IgD-negative memory B cell (primary cell): ENCODE results near the gene KLF15. TPM values are rescaled to one million over a fixed set of nuclear protein-coding genes. Genes with fewer than 3 reads are reported as not detected.

Experiments
- H3K27ac Mint-ChIP-seq, 3 donors: one replicate each; pipeline ENCODE4 v1.8.0; 2020 to 2022; ENCODE audit warnings: mild to moderate bottlenecking in 3 of 3, mixed read lengths in 3 of 3, moderate library complexity in 1 of 3
- H3K27me3 Mint-ChIP-seq: one replicate; pipeline ENCODE4 v1.8.0; 2021; ENCODE audit warnings: mixed read lengths
- H3K36me3 Mint-ChIP-seq: one replicate; pipeline ENCODE4 v1.8.0; 2020; ENCODE audit warnings: mild to moderate bottlenecking, mixed read lengths
- H3K4me1 Mint-ChIP-seq, 3 donors: one replicate each; pipeline ENCODE4 v1.8.0; 2020 to 2022; ENCODE audit warnings: mixed read lengths in 3 of 3, mild to moderate bottlenecking in 1 of 3
- H3K4me3 Mint-ChIP-seq, 4 donors: one replicate each; pipeline ENCODE4 v1.8.0; 2020 to 2022; ENCODE audit warnings: mild to moderate bottlenecking in 4 of 4, mixed read lengths in 4 of 4, moderate library complexity in 3 of 4
- H3K9me3 Mint-ChIP-seq, 3 donors: one replicate each; pipeline ENCODE4 v1.8.0; 2020 to 2021; ENCODE audit warnings: mixed read lengths in 3 of 3, mild to moderate bottlenecking in 1 of 3
- polyA plus RNA-seq: library from polyadenylated mRNA; unstranded; fragments of 300-500 nt; fragmentation: Illumina TruSeq; gene quantifications from one replicate; pipeline ENCODE4 v1.2.3, GENCODE V29; 2021

Gene KLF15
- polyA plus RNA-seq, 1 donor from 2014 or later: not detected

- Mint-ChIP-seq H3K27ac (no peak within 1 kb of the TSS), H3K4me3 (no peak within 1 kb of the TSS), H3K4me1 (peaks cover 3 to 8% (median 6%) of the 10 kb centered on the region in 3 donors), H3K36me3 (no peaks in the 10 kb centered on the region), H3K27me3 (peaks cover 28% of the 10 kb centered on the region), H3K9me3 (peaks cover 0 to 4% (median 4%) of the 10 kb centered on the region in 3 donors)
Measured at GRCh38 chr3:126394179-126394976, 37.2 kb upstream of the KLF15 start, which contains the start of gene CFAP100. Gene CFAP100 (plus strand): TSS chr3:126394909. CDS start chr3:126396001, 1,092 bp downstream.

DNA sequence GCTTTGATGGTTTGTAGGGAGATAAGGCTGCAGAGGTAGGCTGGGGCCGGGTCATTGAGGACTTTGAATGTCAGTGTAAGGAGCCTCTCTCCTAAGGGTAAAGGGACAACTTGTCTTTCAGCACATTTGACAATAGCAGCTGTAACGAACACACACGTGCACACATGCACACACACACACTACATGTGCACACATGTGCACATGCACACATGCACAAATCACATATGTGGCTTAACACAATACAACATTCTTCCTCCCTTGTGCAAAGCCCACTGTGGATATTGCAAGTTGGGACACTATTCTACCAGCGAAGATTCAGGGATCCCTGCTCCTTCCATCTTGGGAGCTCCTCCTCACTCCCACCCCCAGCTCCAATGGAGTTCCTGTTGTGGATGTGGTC, 36.4 kb upstream of the KLF15 start:
- Mint-ChIP-seq H3K27me3 (peaks cover 31% of the 10 kb centered on the region), H3K9me3 (peaks cover 0 to 4% (median 0%) of the 10 kb centered on the region in 3 donors), H3K4me3 (no peak overlapping the region), H3K36me3 (no peaks in the 10 kb centered on the region), H3K4me1 (peaks cover 3 to 8% (median 6%) of the 10 kb centered on the region in 3 donors), H3K27ac (no peak overlapping the region)

DNA sequence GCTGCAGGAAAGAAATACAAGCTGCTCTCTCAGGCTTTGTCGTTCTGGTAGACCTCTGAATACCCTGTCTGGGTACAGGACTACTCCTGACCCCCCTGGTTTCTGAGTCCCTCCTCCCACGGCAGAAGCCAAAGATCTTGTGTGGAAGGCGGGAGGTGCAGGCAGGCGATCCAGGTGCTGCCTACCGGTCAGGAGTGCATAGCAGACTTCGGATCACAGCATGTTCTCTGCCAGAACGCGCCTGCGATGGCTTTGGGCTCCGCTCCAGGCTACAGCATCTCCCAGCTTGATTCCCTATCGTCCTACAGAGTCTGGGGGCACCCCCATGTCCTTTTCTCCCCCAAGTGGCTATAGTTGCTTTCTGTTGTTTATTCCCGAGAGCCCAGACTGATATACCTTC, 35.0 kb upstream of the KLF15 start:
- no peak overlapping the region for H3K4me3 Mint-ChIP-seq
- no peak overlapping the region for H3K27ac Mint-ChIP-seq
- no peaks in the 10 kb centered on the region for H3K36me3 Mint-ChIP-seq
- H3K9me3 Mint-ChIP-seq: peaks cover 0 to 2% (median 0%) of the 10 kb centered on the region in 3 donors
- H3K27me3 Mint-ChIP-seq: peaks cover 38% of the 10 kb centered on the region
- H3K4me1 Mint-ChIP-seq: peaks cover 3 to 8% (median 6%) of the 10 kb centered on the region in 3 donors

DNA sequence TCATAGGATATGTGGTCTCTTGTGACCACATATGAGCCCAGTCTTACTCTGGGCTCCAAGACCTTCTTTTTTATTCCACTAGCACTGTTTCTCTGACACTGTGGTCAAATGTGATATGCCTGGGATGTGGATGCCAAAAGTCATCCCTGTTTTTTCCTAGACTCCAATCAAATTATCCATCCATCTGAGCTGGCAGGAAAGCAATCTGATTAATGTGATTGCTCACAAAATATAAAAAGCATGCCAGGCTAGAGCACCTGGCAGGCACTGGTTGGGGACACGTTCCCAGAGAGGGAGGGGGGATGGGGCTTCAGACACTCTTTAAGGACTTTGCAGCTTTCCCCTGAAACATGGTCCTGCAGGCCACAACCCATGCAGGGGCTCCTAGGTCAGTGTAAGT, 34.4 kb upstream of the KLF15 start:
- H3K4me3 Mint-ChIP-seq: no peak overlapping the region
- H3K36me3 Mint-ChIP-seq: no peaks in the 10 kb centered on the region
- H3K4me1 Mint-ChIP-seq: peaks cover 3 to 11% (median 6%) of the 10 kb centered on the region in 3 donors
- H3K27ac Mint-ChIP-seq: peak overlapping the region in 1 of 3 donors; percentile 6
- peaks cover 0 to 2% (median 0%) of the 10 kb centered on the region in 3 donors for H3K9me3 Mint-ChIP-seq
- H3K27me3 Mint-ChIP-seq: peaks cover 38% of the 10 kb centered on the region

- Mint-ChIP-seq H3K9me3 (peaks cover 0 to 2% (median 0%) of the 10 kb centered on the region in 3 donors), H3K27me3 (peaks cover 38% of the 10 kb centered on the region), H3K4me3 (no peak overlapping the region), H3K4me1 (peaks cover 3 to 13% (median 6%) of the 10 kb centered on the region in 3 donors), H3K27ac (no peak overlapping the region), H3K36me3 (no peaks in the 10 kb centered on the region)
Measured at GRCh38 chr3:126390751-126391150, 33.5 kb upstream of the KLF15 start.

- Mint-ChIP-seq H3K27ac (no peak overlapping the region), H3K4me3 (no peak overlapping the region), H3K4me1 (peaks cover 3 to 13% (median 6%) of the 10 kb centered on the region in 3 donors), H3K36me3 (no peaks in the 10 kb centered on the region), H3K27me3 (peaks cover 34% of the 10 kb centered on the region), H3K9me3 (peaks cover 0 to 2% (median 0%) of the 10 kb centered on the region in 3 donors)
Measured at GRCh38 chr3:126390201-126390600, 33.0 kb upstream of the KLF15 start.

- peak overlapping the region in 2 of 3 donors; percentile 21 to 62 for H3K27ac Mint-ChIP-seq
- H3K27me3 Mint-ChIP-seq: peaks cover 34% of the 10 kb centered on the region
- no peaks in the 10 kb centered on the region for H3K36me3 Mint-ChIP-seq
- peaks cover 3 to 13% (median 6%) of the 10 kb centered on the region in 3 donors for H3K4me1 Mint-ChIP-seq
- H3K9me3 Mint-ChIP-seq: peaks cover 0 to 2% (median 0%) of the 10 kb centered on the region in 3 donors
- H3K4me3 Mint-ChIP-seq: peak overlapping the region in 1 of 4 donors; percentile 74
Measured at GRCh38 chr3:126389794-126390146, 32.6 kb upstream of the KLF15 start.

DNA sequence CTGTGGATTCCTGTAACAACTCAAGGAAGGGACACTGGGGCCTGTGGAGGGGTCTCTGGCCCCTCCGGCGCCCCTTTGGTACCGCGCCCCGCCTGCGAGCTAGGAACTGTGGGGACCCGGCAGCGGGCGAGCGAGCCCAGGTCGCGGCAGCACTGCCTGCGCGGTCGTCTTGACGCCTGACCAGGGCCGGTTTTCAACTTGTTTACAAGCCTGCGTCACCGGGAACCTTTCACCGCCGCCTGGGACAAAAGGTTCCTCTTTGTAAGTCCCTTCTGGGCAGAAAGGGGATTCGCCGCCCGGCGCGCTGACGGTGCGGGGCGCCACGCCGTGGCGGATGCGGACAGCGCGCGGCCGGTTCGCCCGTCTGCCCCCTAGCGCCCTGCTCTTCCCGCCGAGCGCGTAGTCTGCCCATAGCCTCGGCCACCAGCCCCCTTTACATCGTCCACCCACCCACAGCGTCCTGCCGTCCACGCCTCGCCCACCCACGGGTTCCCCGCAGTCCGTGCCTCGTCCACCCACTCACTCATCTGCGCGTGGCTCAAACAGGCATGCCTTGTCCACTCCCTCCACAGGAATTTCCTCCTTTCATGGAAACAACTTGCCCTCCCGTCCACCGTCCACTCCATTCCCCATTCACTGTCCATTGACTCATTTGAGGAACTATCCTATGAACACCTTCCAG, 32.0 kb upstream of the KLF15 start:
- peaks cover 0 to 5% (median 0%) of the 10 kb centered on the region in 3 donors for H3K9me3 Mint-ChIP-seq
- H3K27me3 Mint-ChIP-seq: peaks cover 32% of the 10 kb centered on the region
- peaks cover 3 to 13% (median 6%) of the 10 kb centered on the region in 3 donors for H3K4me1 Mint-ChIP-seq
- no peaks in the 10 kb centered on the region for H3K36me3 Mint-ChIP-seq
- H3K27ac Mint-ChIP-seq: peak overlapping the region in 1 of 3 donors; percentile 62
- peak overlapping the region in 2 of 4 donors; percentile 68 to 81 for H3K4me3 Mint-ChIP-seq

DNA sequence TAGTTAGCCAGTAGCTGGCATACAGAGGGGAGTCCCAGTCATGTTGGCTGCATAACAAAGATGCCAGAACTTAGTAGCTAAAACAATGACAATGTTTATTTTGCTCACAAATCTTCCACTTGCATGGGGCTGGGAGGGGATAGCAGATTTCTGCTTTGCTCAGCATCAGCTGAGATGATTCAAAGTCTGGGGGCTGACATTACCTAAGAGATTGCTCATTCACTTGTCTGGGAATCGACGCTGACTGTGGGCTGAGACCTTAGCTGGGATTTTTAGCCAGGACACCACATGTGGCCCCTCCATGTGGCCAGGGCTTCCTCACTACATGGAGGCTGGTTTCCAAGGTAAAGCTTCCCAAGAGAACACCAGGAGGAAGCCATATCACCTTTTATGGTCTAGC, 24.8 kb upstream of the KLF15 start:
- Mint-ChIP-seq H3K9me3 (peaks cover 0 to 6% (median 0%) of the 10 kb centered on the region in 3 donors), H3K36me3 (peaks cover 2% of the 10 kb centered on the region), H3K27me3 (peaks cover 17% of the 10 kb centered on the region), H3K4me3 (no peak overlapping the region), H3K27ac (no peak overlapping the region), H3K4me1 (peaks cover 0 to 5% (median 2%) of the 10 kb centered on the region in 3 donors)

DNA sequence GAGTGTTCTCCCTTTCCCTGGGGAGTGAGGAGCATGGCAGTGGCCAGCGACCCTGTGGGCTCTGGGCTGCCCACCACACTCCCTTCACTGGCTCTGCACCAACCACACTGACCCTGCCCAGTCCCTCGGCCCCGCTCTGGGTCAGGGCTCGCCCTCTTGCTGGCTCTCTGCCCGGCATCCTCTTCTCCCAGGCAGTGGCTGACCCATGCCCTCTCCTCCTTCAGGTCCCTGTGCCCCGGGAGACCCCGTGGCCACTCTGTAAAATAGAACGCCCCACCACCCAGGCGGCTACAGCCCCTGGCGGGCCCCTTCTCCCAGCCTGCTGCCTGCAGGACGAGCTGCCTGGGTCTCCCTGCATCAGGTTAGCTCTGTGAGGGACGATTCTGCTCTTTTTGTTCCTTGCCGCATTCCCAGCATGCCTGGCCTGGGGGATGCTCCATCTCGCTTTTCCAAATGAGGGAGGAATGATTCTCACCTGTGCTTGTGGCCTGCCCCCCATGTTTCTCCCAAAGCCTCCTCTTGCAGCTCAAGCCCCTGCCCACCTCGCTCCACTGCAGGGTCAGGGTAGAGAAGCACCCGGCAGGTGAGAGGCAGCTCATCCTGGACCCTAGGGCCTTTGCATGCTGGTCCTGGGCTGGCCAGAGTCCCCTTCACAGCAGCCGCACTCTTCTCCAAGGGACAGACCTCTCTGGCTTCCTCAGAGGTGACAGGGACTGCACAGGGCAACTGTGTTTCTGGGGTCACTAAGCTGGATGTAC, 23.0 kb upstream of the KLF15 start:
- Mint-ChIP-seq H3K27ac (no peak overlapping the region), H3K27me3 (peaks cover 17% of the 10 kb centered on the region), H3K36me3 (peaks cover 2% of the 10 kb centered on the region), H3K4me3 (no peak overlapping the region), H3K9me3 (peaks cover 0 to 6% (median 0%) of the 10 kb centered on the region in 3 donors), H3K4me1 (peaks cover 0 to 2% (median 0%) of the 10 kb centered on the region in 3 donors)

DNA sequence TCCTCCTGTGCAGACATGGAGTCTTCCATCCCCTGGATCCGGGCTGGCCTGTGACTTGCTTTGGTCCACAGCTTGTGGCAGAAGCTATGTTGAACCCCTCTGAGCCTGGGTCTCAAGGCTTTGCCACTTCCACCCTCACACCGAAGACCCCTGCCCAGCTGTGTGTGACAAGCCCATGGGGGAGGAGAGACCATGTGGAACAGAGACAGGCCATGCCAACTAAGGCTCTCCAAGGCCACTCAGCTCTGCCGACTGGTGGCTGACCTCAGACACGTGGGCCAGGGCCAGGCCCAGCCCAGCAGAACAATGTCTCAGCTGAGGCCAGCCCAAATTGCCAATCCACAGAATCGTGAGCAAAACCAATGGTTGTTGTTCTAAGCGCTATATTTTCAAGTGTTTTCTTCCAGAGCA, 21.1 kb upstream of the KLF15 start:
- H3K27ac Mint-ChIP-seq: no peak overlapping the region
- H3K9me3 Mint-ChIP-seq: no peaks in the 10 kb centered on the region
- peak overlapping the region in 1 of 4 donors; percentile 18 for H3K4me3 Mint-ChIP-seq
- peaks cover 0 to 2% (median 0%) of the 10 kb centered on the region in 3 donors for H3K4me1 Mint-ChIP-seq
- H3K36me3 Mint-ChIP-seq: peaks cover 2% of the 10 kb centered on the region
- H3K27me3 Mint-ChIP-seq: peaks cover 19% of the 10 kb centered on the region

GRCh38 chr3:126377211-126377610, 20.0 kb upstream of the KLF15 start:
- peaks cover 0 to 2% (median 0%) of the 10 kb centered on the region in 3 donors for H3K4me1 Mint-ChIP-seq
- H3K9me3 Mint-ChIP-seq: no peaks in the 10 kb centered on the region
- no peak overlapping the region for H3K4me3 Mint-ChIP-seq
- no peak overlapping the region for H3K27ac Mint-ChIP-seq
- peaks cover 19% of the 10 kb centered on the region for H3K27me3 Mint-ChIP-seq
- H3K36me3 Mint-ChIP-seq: peaks cover 2% of the 10 kb centered on the region

- peaks cover 15% of the 10 kb centered on the region for H3K27me3 Mint-ChIP-seq
- peaks cover 2% of the 10 kb centered on the region for H3K36me3 Mint-ChIP-seq
- no peak overlapping the region for H3K4me3 Mint-ChIP-seq
Measured at GRCh38 chr3:126376444-126376843, 19.2 kb upstream of the KLF15 start.

DNA sequence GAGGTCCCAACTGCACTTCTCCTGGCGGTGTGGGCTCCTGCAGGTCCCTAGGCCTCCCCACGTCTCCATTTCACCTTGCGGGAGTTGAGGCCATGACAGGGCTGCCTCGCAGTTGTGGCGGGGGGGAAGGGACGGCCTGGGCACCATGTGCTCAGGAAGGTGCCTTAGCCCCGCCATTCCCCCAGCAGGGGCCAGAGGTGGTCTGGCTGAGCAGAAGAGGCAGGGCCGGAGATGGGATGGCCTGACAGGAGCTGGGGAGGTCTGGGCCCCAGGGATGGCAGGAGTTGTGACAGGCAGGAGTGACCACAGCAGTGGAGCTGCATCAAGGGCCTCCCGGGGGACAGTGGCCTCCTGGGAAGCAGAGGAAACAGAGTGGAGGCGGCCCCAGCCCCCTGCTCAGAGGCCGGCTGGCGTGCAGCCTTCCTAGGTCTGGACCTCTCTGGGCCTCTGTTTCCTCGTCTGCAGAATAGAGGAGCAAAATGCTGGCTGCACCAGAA, 18.7 kb upstream of the KLF15 start:
- no peak overlapping the region for H3K27ac Mint-ChIP-seq
- H3K9me3 Mint-ChIP-seq: no peaks in the 10 kb centered on the region
- H3K4me1 Mint-ChIP-seq: peaks cover 0 to 2% (median 0%) of the 10 kb centered on the region in 3 donors
- H3K36me3 Mint-ChIP-seq: peaks cover 2% of the 10 kb centered on the region
- no peak overlapping the region for H3K4me3 Mint-ChIP-seq
- peaks cover 15% of the 10 kb centered on the region for H3K27me3 Mint-ChIP-seq

More at GRCh38 chr3:126376444-126376843, 19.2 kb upstream of the KLF15 start:
- Mint-ChIP-seq H3K9me3 (no peaks in the 10 kb centered on the region), H3K27ac (no peak overlapping the region), H3K4me1 (peaks cover 0 to 2% (median 0%) of the 10 kb centered on the region in 3 donors)
